Uterus (tissue), 4 donors: Measurements from ENCODE around the gene IL1RAPL2. TPM values are rescaled to one million over a fixed set of nuclear protein-coding genes. Genes with fewer than 3 reads are reported as not detected.

Source experiments
- DNase-seq, 2 donors: peaks; one replicate each; pipeline ENCODE4 v3.0.0-alpha.2; 2019 to 2020
- H3K27ac ChIP-seq, 2 donors: fragments of 200-600 bp; sonication (generic); 1 replicate in 1 of 2; 2 replicates in 1 of 2; pipeline ENCODE4 v1.5.1; 2016 to 2018
- H3K27me3 ChIP-seq, 2 donors: fragments of 200-600 bp; sonication (generic); one replicate each; pipeline ENCODE4 v1.5.1; 2018 to 2019; ENCODE audit warnings: control low read depth in 1 of 2
- H3K36me3 ChIP-seq, 2 donors: fragments of 200-600 bp; sonication (generic); one replicate each; pipeline ENCODE4 v1.5.1; 2019; ENCODE audit warnings: control low read depth in 1 of 2
- H3K4me1 ChIP-seq, 2 donors: fragments of 200-600 bp; sonication (generic); one replicate each; pipeline ENCODE4 v1.5.1; 2018 to 2019; ENCODE audit warnings: control low read depth in 1 of 2
- H3K4me3 ChIP-seq, 2 donors: fragments of 200-600 bp; sonication (generic); 1 replicate in 1 of 2; 2 replicates in 1 of 2; pipeline ENCODE4 v1.5.1; 2018 to 2019; ENCODE audit warnings: mild to moderate bottlenecking in 1 of 2
- H3K9me3 ChIP-seq, 2 donors: fragments of 200-600 bp; sonication (generic); one replicate each; pipeline ENCODE4 v1.5.1; 2019; ENCODE audit warnings: control low read depth in 1 of 2
- CTCF ChIP-seq, 4 experiments: fragments of 200-600 bp in 2 of 4; fragments of 450-650 bp in 2 of 4; sonication (generic) in 2 of 4; IDR thresholded peaks; one replicate each; pipeline ENCODE4 v1.5.1; 2016 to 2019; ENCODE audit warnings: antibody characterized with exemption in 4 of 4, mild to moderate bottlenecking in 2 of 4, moderate library complexity in 1 of 4
- POLR2A ChIP-seq, 2 donors: fragments of 450-650 bp; IDR thresholded peaks; one replicate each; pipeline ENCODE4 v1.6.1; 2016; ENCODE audit warnings: antibody characterized with exemption in 2 of 2, mild to moderate bottlenecking in 1 of 2, moderate library complexity in 1 of 2
- intact Hi-C: fragments of 100-400 bp; cut with DNase I; formaldehyde crosslinking; loops from one replicate; pipeline ENCODE4 v1.15.1; 2023; ENCODE audit warnings: low total_unique reads
- total RNA-seq, 4 donors: library from RNA; depleted of rRNA in 3 of 4; stranded (reverse); fragments of >200 nt in 3 of 4; gene quantifications; one replicate each; pipeline versions ENCODE4 v1.1.0 to v1.2.4, GENCODE V29; 2014 to 2023
- donor health status: DM: yes; HTN: yes; CAD: no.

The IL1RAPL2 gene
- total RNA-seq, 4 donors from 2014 or later: 2.1 TPM; not detected in 3

DNA sequence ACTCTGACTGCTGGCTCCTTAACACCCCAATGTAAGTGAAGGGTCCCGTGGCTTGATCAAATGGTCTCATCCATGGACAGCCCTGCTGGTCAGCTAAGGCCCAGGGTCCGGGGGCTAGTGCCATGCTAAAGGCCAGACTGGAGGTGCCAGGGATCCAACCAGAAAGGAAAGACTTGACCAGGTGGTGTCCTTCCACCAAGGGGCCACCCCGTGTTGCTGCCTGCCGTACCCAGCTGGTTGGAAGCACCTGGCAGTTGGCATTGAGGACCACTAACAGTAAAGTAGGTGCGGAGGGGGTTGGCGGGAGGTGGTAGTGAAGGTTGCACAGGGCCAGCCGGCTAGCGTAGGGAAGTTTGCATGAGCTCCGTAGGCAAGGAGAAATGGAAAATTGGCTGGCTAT is 1.7 kb upstream of the IL1RAPL2 start:
- Histone ChIP-seq H3K36me3 (no peaks in the 10 kb centered on the region), H3K4me3 (no peak overlapping the region), H3K4me1 (no peaks in the 10 kb centered on the region), H3K9me3 (no peaks in the 10 kb centered on the region), H3K27ac (no peak overlapping the region), H3K27me3 (peaks cover 0 to 10% of the 10 kb centered on the region in 2 donors)
- TF ChIP-seq CTCF (IDR thresholded peaks at IDR 0.05): no peak
- TF ChIP-seq POLR2A (IDR thresholded peaks at IDR 0.05): no peak
- no peak for DNase-seq
- intact Hi-C loops: no loop called here

GRCh38 chrX:104564921-104565703 is 887 bp upstream of the IL1RAPL2 start:
- no peak overlapping the region for H3K27ac ChIP-seq
- TF ChIP-seq POLR2A (IDR thresholded peaks at IDR 0.05): no peak
- no peak for TF ChIP-seq CTCF (IDR thresholded peaks at IDR 0.05)
- no peaks in the 10 kb centered on the region for H3K4me1 ChIP-seq
- H3K9me3 ChIP-seq: no peaks in the 10 kb centered on the region
- H3K4me3 ChIP-seq: no peak overlapping the region
- H3K27me3 ChIP-seq: peaks cover 0 to 10% of the 10 kb centered on the region in 2 donors
- intact Hi-C loops: no loop called here
- DNase-seq: no peak
- H3K36me3 ChIP-seq: no peaks in the 10 kb centered on the region

DNA sequence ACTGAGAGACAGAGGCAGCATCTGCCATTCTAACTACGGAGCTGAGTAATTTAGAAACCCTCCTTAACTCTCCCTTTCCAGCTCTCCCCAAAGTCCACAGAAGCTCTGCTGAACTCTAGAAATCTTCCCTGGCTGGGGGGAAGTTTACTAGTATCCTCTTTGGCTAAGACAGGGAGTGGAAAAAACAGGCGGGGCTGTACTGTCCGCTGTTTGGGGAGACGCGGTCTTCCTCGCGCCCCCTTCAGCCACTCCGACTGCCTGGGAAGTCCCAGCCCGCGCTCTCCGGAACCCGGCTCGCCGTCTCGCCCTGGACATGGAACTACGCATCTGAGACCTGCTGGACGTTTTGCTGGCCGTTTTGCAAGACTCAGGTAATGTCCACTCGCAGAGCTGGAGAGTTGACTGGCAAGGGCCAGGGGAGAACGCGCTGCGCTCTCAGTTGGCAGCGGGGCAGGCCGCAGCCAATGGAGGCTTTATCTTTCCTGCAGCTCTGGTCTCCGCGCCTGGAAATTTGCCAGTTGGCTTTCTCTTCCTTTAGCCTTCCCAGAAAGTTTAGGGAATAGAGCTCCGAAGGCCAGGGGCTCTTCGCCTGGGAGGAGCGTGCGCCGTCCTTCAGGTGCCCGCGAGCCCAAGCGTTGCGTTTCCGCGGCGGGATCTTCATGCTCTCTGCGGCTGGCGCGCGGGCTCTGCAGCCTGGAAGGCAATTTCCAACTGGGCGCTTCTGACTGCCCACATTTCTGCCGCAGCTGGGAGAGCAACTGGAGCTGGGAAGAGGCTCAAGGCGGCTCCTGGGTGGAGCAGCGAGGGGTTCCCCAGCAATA is 892 bp downstream of the IL1RAPL2 start:
- peaks cover 0 to 15% of the 10 kb centered on the region in 2 donors for H3K27me3 ChIP-seq
- no peak overlapping the region for H3K4me3 ChIP-seq

GRCh38 chrX:104567506-104567905 is 1.5 kb downstream of the IL1RAPL2 start:
- intact Hi-C loops: no loop called here
- Histone ChIP-seq H3K4me1 (no peaks in the 10 kb centered on the region), H3K36me3 (no peaks in the 10 kb centered on the region), H3K4me3 (no peak overlapping the region), H3K27me3 (peaks cover 0 to 15% of the 10 kb centered on the region in 2 donors), H3K27ac (no peak overlapping the region), H3K9me3 (no peaks in the 10 kb centered on the region)
- DNase-seq: no peak
- TF ChIP-seq CTCF (IDR thresholded peaks at IDR 0.05): no peak
- TF ChIP-seq POLR2A (IDR thresholded peaks at IDR 0.05): no peak

More for the DNA sequence above, 892 bp downstream of the IL1RAPL2 start:
- H3K36me3 ChIP-seq: no peaks in the 10 kb centered on the region
- no peaks in the 10 kb centered on the region for H3K9me3 ChIP-seq
- TF ChIP-seq CTCF (IDR thresholded peaks at IDR 0.05): no peak
- no peak for TF ChIP-seq POLR2A (IDR thresholded peaks at IDR 0.05)
- no peak for DNase-seq
- no peak overlapping the region for H3K27ac ChIP-seq
- no peaks in the 10 kb centered on the region for H3K4me1 ChIP-seq
- intact Hi-C loops: no loop called here
